Ishikawa (cell line): ENCODE data around the gene FAAP20.

Experiments
- CEBPB ChIP-seq: IDR thresholded peaks from 2 replicates; pipeline ENCODE4 v1.6.1; 2012
- CREB1 ChIP-seq: IDR thresholded peaks from 2 replicates; pipeline ENCODE4 v1.6.1; 2012; ENCODE audit warnings: low read depth
- EGR1 ChIP-seq: IDR thresholded peaks from 2 replicates; pipeline ENCODE4 v1.6.1; 2012
- EP300 ChIP-seq: IDR thresholded peaks from 2 replicates; pipeline ENCODE4 v1.6.1; 2012; ENCODE audit warnings: borderline replicate concordance
- FOXM1 ChIP-seq: IDR thresholded peaks from 2 replicates; pipeline ENCODE4 v1.6.1; 2012; ENCODE audit warnings: low read depth, borderline replicate concordance
- MAX ChIP-seq: IDR thresholded peaks from 2 replicates; pipeline ENCODE4 v1.6.1; 2012
- NFIC ChIP-seq: IDR thresholded peaks from 2 replicates; pipeline ENCODE4 v1.6.1; 2012
- RAD21 ChIP-seq: IDR thresholded peaks from 2 replicates; pipeline ENCODE4 v1.6.1; 2012; ENCODE audit warnings: low read depth
- REST ChIP-seq: IDR thresholded peaks from 2 replicates; pipeline ENCODE4 v1.6.1; 2012; ENCODE audit warnings: low read depth, mild to moderate bottlenecking
- TAF1 ChIP-seq: IDR thresholded peaks from 2 replicates; pipeline ENCODE4 v1.6.1; 2012; ENCODE audit warnings: low read depth, mild to moderate bottlenecking
- TCF12 ChIP-seq: IDR thresholded peaks from 2 replicates; pipeline ENCODE4 v1.6.1; 2012; ENCODE audit warnings: low read depth
- TEAD4 ChIP-seq: IDR thresholded peaks from 2 replicates; pipeline ENCODE4 v1.6.1; 2012
- USF1 ChIP-seq: IDR thresholded peaks from 2 replicates; pipeline ENCODE4 v1.6.1; 2012
- YY1 ChIP-seq: IDR thresholded peaks from 2 replicates; pipeline ENCODE4 v1.6.1; 2012; ENCODE audit warnings: low read depth
- ZBTB7A ChIP-seq: IDR thresholded peaks from 2 replicates; pipeline ENCODE4 v1.6.1; 2012; ENCODE audit warnings: low read depth

The FAAP20 gene

GRCh38 chr1:2195785-2196184, 1.2 kb upstream of the FAAP20 start:
- TF ChIP-seq CREB1, result no peak
- no peak for TF ChIP-seq MAX
- no peak for TF ChIP-seq TEAD4
- TF ChIP-seq FOXM1, result no peak
- TF ChIP-seq REST, result no peak
- no peak for TF ChIP-seq NFIC
- no peak for TF ChIP-seq EP300
- TF ChIP-seq RAD21, result no peak
- no peak for TF ChIP-seq ZBTB7A
- TF ChIP-seq EGR1, result no peak
- no peak for TF ChIP-seq CEBPB
- no peak for TF ChIP-seq USF1
- TF ChIP-seq TCF12, result no peak
- TF ChIP-seq TAF1, result no peak
- TF ChIP-seq YY1, result no peak

- TF ChIP-seq TAF1, result peak; percentile 47; the same call in 1 of the 2 replicates
- no peak for TF ChIP-seq TEAD4
- TF ChIP-seq CEBPB, result no peak; the same call in 1 of the 2 replicates
- TF ChIP-seq USF1, result no peak
- no peak for TF ChIP-seq YY1
- TF ChIP-seq ZBTB7A, result peak; percentile 100
- peak; percentile 10; the same call in 1 of the 2 replicates for TF ChIP-seq EP300
- TF ChIP-seq NFIC, result no peak
- peak; percentile 78 for TF ChIP-seq EGR1
- no peak for TF ChIP-seq FOXM1
- no peak for TF ChIP-seq REST
- TF ChIP-seq TCF12, result no peak; the same call in 1 of the 2 replicates
- peak; percentile 91 for TF ChIP-seq RAD21
- no peak for TF ChIP-seq CREB1
- TF ChIP-seq MAX, result peak; percentile 26; the same call in 1 of the 2 replicates
These were observed 514 bp upstream of the FAAP20 start for GRCh38 chr1:2194898-2195673.

GRCh38 chr1:2193514-2194281, 874 bp downstream of the FAAP20 start:
- TF ChIP-seq NFIC (no peak), USF1 (no peak), EGR1 (no peak), TCF12 (no peak), RAD21 (no peak), EP300 (no peak), REST (no peak), ZBTB7A (no peak), MAX (no peak), CEBPB (no peak), YY1 (no peak), TEAD4 (no peak), TAF1 (no peak)
